ENCODE data around the gene MLH3.

The MLH3 gene

GRCh38 chr14:75010472-75011093, 40.7 kb downstream of the MLH3 start:
- H3K4me3 ChIP-seq (ENCODE audit: low read depth, low read length), result no peak overlapping the region
- no peak overlapping the region for H3K9ac ChIP-seq
- H3K9me3 ChIP-seq (ENCODE audit: control insufficient read depth, low read length), result no peaks in the 10 kb centered on the region
- H3K36me3 ChIP-seq (ENCODE audit: control insufficient read depth, insufficient read depth, low read length), result no peaks in the 10 kb centered on the region
- H2AFZ ChIP-seq, result no peak overlapping the region
- peak overlapping the region; percentile 72 for H3K27ac ChIP-seq
- TF ChIP-seq, protein P1, sequence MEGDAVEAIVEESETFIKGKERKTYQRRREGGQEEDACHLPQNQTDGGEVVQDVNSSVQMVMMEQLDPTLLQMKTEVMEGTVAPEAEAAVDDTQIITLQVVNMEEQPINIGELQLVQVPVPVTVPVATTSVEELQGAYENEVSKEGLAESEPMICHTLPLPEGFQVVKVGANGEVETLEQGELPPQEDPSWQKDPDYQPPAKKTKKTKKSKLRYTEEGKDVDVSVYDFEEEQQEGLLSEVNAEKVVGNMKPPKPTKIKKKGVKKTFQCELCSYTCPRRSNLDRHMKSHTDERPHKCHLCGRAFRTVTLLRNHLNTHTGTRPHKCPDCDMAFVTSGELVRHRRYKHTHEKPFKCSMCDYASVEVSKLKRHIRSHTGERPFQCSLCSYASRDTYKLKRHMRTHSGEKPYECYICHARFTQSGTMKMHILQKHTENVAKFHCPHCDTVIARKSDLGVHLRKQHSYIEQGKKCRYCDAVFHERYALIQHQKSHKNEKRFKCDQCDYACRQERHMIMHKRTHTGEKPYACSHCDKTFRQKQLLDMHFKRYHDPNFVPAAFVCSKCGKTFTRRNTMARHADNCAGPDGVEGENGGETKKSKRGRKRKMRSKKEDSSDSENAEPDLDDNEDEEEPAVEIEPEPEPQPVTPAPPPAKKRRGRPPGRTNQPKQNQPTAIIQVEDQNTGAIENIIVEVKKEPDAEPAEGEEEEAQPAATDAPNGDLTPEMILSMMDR (IDR thresholded peaks at IDR 0.05), result no peak
- no peaks in the 10 kb centered on the region for H3K79me2 ChIP-seq
- H3K27me3 ChIP-seq (ENCODE audit: control insufficient read depth, insufficient read depth, low read length), result no peaks in the 10 kb centered on the region
- peaks cover 20% of the 10 kb centered on the region for H3K4me1 ChIP-seq
- H3K4me2 ChIP-seq (ENCODE audit: low read length), result no peak overlapping the region

GRCh38 chr14:75009176-75009575, 42.1 kb downstream of the MLH3 start:
- no peaks in the 10 kb centered on the region for H3K27me3 ChIP-seq (ENCODE audit: control insufficient read depth, insufficient read depth, low read length)
- no peak overlapping the region for H3K9ac ChIP-seq
- TF ChIP-seq, protein P1 (IDR thresholded peaks at IDR 0.05), result no peak
- no peak overlapping the region for H3K27ac ChIP-seq
- H3K4me3 ChIP-seq (ENCODE audit: low read depth, low read length), result no peak overlapping the region
- peaks cover 20% of the 10 kb centered on the region for H3K4me1 ChIP-seq
- H3K79me2 ChIP-seq, result no peaks in the 10 kb centered on the region
- no peak overlapping the region for H3K4me2 ChIP-seq (ENCODE audit: low read length)
- no peaks in the 10 kb centered on the region for H3K9me3 ChIP-seq (ENCODE audit: control insufficient read depth, low read length)
- H3K36me3 ChIP-seq (ENCODE audit: control insufficient read depth, insufficient read depth, low read length), result no peaks in the 10 kb centered on the region
- no peak overlapping the region for H2AFZ ChIP-seq

- H3K9ac ChIP-seq, result no peak overlapping the region
- H2AFZ ChIP-seq, result no peak overlapping the region
- H3K79me2 ChIP-seq, result peaks cover 4% of the 10 kb centered on the region
- no peaks in the 10 kb centered on the region for H3K9me3 ChIP-seq (ENCODE audit: control insufficient read depth, low read length)
- no peak overlapping the region for H3K4me2 ChIP-seq (ENCODE audit: low read length)
- H3K27me3 ChIP-seq (ENCODE audit: control insufficient read depth, insufficient read depth, low read length), result no peaks in the 10 kb centered on the region
- no peak overlapping the region for H3K27ac ChIP-seq
- H3K4me1 ChIP-seq, result peaks cover 4% of the 10 kb centered on the region
- H3K36me3 ChIP-seq (ENCODE audit: control insufficient read depth, insufficient read depth, low read length), result no peaks in the 10 kb centered on the region
- no peak overlapping the region for H3K4me3 ChIP-seq (ENCODE audit: low read depth, low read length)
- TF ChIP-seq, protein P1 (IDR thresholded peaks at IDR 0.05), result no peak
Measured at GRCh38 chr14:75005357-75005756, 45.9 kb downstream of the MLH3 start.

- Histone ChIP-seq H2AFZ (peak overlapping the region; percentile 94), H3K9me3 (ENCODE audit: control insufficient read depth, low read length) (no peaks in the 10 kb centered on the region), H3K27ac (peak overlapping the region; percentile 90), H3K79me2 (peaks cover 4% of the 10 kb centered on the region), H3K4me1 (peaks cover 4% of the 10 kb centered on the region), H3K36me3 (ENCODE audit: control insufficient read depth, insufficient read depth, low read length) (no peaks in the 10 kb centered on the region), H3K4me3 (ENCODE audit: low read depth, low read length) (peak overlapping the region; percentile 86), H3K4me2 (ENCODE audit: low read length) (peak overlapping the region; percentile 97), H3K27me3 (ENCODE audit: control insufficient read depth, insufficient read depth, low read length) (no peaks in the 10 kb centered on the region), H3K9ac (peak overlapping the region; percentile 33)
- TF ChIP-seq, protein P1 (IDR thresholded peaks at IDR 0.05), result no peak
Measured at GRCh38 chr14:75003250-75004027, 47.8 kb downstream of the MLH3 start.
